PC-3 (cell line): ENCODE measurements around the gene MAST2.

Source experiments
- CTCF ChIP-seq: fragments of 300-600 bp; sonication (generic); conservative IDR thresholded peaks from 2 replicates; pipeline ENCODE4 v1.5.1; 2017; ENCODE audit warnings: antibody characterized with exemption, low read depth, mild to moderate bottlenecking, low read length
- EZH2 ChIP-seq: fragments of 300-600 bp; sonication (generic); IDR thresholded peaks from one replicate; pipeline ENCODE4 v1.6.1; 2017; ENCODE audit warnings: antibody characterized with exemption, mild to moderate bottlenecking, low read length; ENCODE audit not compliant: unreplicated experiment
- EZH2phosphoT487 ChIP-seq: fragments of 300-600 bp; sonication (generic); IDR thresholded peaks from 2 replicates; pipeline ENCODE4 v1.6.1; 2018; ENCODE audit warnings: mild to moderate bottlenecking, antibody characterized with exemption, low read length, borderline replicate concordance

GRCh38 chr1:46084553-46085451, 281.4 kb downstream of the MAST2 start:
- no peak for TF ChIP-seq CTCF
- TF ChIP-seq EZH2phosphoT487, result no peak
- TF ChIP-seq EZH2, result no peak
